ENCODE measurements around the gene OR2B6.

DNA sequence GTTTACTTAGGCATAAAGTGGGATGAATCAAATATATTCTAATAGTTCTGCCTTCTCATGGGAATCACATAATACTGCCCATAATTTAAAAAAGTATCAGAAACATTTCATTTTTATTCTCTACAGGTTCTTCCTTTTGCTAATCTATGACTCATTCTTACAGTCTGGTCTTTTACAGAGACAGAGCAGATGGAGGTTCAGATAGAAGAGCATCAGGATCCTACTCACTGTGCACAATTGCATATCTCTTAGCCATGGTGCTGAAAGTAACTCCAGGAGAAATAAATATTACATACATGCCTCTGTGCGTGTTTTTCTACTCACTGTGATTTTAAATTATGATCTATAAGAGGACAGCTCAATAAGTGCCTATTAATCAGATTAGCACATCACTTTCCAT is 16.3 kb upstream of the OR2B6 start:
- TF ChIP-seq, protein P1, sequence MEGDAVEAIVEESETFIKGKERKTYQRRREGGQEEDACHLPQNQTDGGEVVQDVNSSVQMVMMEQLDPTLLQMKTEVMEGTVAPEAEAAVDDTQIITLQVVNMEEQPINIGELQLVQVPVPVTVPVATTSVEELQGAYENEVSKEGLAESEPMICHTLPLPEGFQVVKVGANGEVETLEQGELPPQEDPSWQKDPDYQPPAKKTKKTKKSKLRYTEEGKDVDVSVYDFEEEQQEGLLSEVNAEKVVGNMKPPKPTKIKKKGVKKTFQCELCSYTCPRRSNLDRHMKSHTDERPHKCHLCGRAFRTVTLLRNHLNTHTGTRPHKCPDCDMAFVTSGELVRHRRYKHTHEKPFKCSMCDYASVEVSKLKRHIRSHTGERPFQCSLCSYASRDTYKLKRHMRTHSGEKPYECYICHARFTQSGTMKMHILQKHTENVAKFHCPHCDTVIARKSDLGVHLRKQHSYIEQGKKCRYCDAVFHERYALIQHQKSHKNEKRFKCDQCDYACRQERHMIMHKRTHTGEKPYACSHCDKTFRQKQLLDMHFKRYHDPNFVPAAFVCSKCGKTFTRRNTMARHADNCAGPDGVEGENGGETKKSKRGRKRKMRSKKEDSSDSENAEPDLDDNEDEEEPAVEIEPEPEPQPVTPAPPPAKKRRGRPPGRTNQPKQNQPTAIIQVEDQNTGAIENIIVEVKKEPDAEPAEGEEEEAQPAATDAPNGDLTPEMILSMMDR (IDR thresholded peaks at IDR 0.05; ENCODE audit: low read length): no peak
- TF ChIP-seq EZH2 (IDR thresholded peaks at IDR 0.05; ENCODE audit: borderline replicate concordance, low read length): no peak

Measured in OCI-LY1 (cell line).